Measurements from ENCODE around the gene ELF1.

ELF1 gene

DNA sequence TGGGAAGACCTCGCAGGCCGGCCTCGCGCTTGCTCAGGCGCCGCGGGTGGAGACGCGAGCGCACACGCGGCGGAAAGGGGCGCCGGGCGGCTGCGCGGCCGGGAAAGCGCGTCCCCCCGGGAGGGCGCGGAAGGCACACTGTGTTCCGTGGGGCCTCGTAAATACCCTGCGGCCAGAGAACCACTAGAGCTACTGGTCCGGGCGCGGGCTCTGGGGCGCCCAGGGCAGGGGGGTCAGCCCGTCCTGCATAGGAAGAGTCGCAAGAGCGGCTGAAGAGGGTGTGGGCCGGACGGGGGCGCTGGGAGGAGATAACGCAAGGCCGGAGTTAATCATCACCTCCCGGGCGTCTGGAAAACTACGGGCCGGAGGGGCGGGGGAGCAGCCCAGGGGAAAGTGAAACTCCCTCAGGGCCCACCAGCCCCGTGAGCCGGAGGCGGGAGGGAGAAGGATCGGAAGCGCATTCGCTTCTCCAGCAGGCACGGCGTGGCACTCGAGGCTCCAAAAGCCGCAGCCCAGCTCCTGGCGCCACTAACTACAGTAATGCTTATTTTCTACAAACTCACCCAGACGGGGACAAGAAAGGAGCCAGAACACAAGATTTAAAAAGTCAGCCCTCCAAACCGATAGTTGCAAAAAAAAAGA, 41.1 kb upstream of the ELF1 start:
- peak; percentile 90 for DNase-seq (ENCODE audit: low read depth)
- H3K4me3 ChIP-seq (ENCODE audit: low read length): peak overlapping the region; percentile 88
- TF ChIP-seq CTCF (IDR thresholded peaks at IDR 0.05; ENCODE audit: insufficient read depth, low read depth, low read length, missing control alignments): peak; percentile 40

GRCh38 chr13:41059456-41060081, 40.5 kb upstream of the ELF1 start:
- H3K4me3 ChIP-seq (ENCODE audit: low read length): peak overlapping the region; percentile 88
- DNase-seq (ENCODE audit: low read depth): no peak
- TF ChIP-seq CTCF (IDR thresholded peaks at IDR 0.05; ENCODE audit: insufficient read depth, low read depth, low read length, missing control alignments): no peak

GRCh38 chr13:41058295-41059070, 39.4 kb upstream of the ELF1 start:
- TF ChIP-seq CTCF (IDR thresholded peaks at IDR 0.05; ENCODE audit: insufficient read depth, low read depth, low read length, missing control alignments): no peak
- peak overlapping the region; percentile 88 for H3K4me3 ChIP-seq (ENCODE audit: low read length)
- no peak for DNase-seq (ENCODE audit: low read depth)

- DNase-seq (ENCODE audit: low read depth): no peak
- TF ChIP-seq CTCF (IDR thresholded peaks at IDR 0.05; ENCODE audit: insufficient read depth, low read depth, low read length, missing control alignments): no peak
- H3K4me3 ChIP-seq (ENCODE audit: low read length): no peak overlapping the region
Measured at GRCh38 chr13:41056826-41057711, 38.0 kb upstream of the ELF1 start.

DNA sequence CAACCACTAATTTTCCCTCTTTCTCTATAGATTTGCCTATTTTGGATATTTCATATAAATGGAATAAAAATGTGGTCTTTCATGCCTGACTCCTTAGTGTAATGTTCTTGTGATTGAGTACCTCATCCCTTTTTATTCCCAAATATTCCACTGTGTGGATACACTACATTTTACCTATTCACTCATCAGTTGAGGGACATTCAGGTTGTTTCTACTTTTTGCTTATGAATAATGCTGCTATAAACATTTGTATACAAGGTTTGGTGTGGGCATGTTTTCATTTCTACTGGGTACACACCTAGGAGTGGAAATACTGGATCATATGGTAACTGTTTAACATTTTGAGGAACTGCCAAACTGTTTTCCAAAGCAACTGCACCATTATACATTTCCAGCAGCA, 37.1 kb upstream of the ELF1 start:
- TF ChIP-seq CTCF (IDR thresholded peaks at IDR 0.05; ENCODE audit: insufficient read depth, low read depth, low read length, missing control alignments): no peak
- no peak overlapping the region for H3K4me3 ChIP-seq (ENCODE audit: low read length)
- no peak for DNase-seq (ENCODE audit: low read depth)

DNA sequence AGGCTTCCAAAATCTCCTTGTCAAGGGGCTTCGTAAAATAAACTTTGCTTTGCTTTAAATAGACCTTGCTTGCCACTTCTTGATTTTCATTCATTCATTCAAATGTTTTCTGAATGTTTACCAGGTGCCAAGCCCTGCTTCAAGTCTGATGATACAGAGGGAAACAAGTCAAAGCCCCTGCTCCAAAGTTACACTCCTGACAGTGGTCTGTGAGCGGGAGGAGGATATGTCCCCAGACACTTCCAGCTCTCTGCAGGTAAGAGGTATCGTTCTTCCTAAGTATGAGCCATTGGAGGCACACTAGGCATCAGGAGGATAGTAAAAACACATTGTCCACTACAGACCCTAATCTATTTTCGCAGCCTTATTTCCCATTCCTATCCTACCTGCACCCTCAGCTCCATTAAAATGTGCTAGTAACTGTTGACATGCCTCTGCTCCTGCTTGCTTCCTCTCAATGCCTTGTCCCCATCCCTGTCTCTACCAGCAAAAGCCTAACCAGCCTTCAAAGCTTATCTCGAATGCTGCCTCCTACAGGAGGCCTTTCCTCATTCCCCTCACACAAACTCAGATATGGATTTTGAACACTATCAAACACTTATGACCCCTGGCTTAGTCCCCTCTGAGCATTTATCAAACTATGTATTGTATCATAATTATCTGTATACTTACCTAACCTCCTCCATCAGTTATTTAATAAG, 36.0 kb upstream of the ELF1 start:
- peak; percentile 32 for TF ChIP-seq CTCF (IDR thresholded peaks at IDR 0.05; ENCODE audit: insufficient read depth, low read depth, low read length, missing control alignments)
- no peak overlapping the region for H3K4me3 ChIP-seq (ENCODE audit: low read length)
- no peak for DNase-seq (ENCODE audit: low read depth)

Data from epithelial cell of esophagus (primary cell).